ENCODE results near the gene TLX1. TPM values are rescaled to one million over a fixed set of nuclear protein-coding genes. Genes with fewer than 3 reads are reported as not detected.

The TLX1 gene
- total RNA-seq, 2 donors from 2014 or later: 0.52 TPM; not detected in 1

- Histone ChIP-seq H3K4me3 (no peak overlapping the region), H3K27me3 (peaks cover 0 to 7% of the 10 kb centered on the region in 2 donors), H3K27ac (no peak overlapping the region), H3K9me3 (no peaks in the 10 kb centered on the region), H3K4me1 (peaks cover 6% of the 10 kb centered on the region), H3K36me3 (replicated peaks in 1 of 2; ENCODE audit: insufficient read depth in 1 of 2, low read depth in 2 of 2) (no peaks in the 10 kb centered on the region)
- ATAC-seq (no peak), DNase-seq (no peak)
- TF ChIP-seq POLR2A (IDR thresholded peaks at IDR 0.05) (no peak), CTCF (IDR thresholded peaks at IDR 0.05) (no peak)
- intact Hi-C loops (cut with DNase I): no loop called here
- 48 to 63% methylated on average over 3 of the region's 3 CpGs for WGBS, 2 donors
These were observed 34.6 kb downstream of the TLX1 start for GRCh38 chr10:101165736-101166135.

GRCh38 chr10:101166430-101166829 lies 35.3 kb downstream of the TLX1 start:
- WGBS, 2 donors: 76 to 87% methylated on average over 2 of the region's 2 CpGs
- TF ChIP-seq CTCF (IDR thresholded peaks at IDR 0.05) (no peak), POLR2A (IDR thresholded peaks at IDR 0.05) (no peak)
- peaks cover 6% of the 10 kb centered on the region for H3K4me1 ChIP-seq
- no peak overlapping the region for H3K4me3 ChIP-seq
- no peak for ATAC-seq
- no peaks in the 10 kb centered on the region for H3K9me3 ChIP-seq
- DNase-seq: no peak
- intact Hi-C loops (cut with DNase I): no loop called here
- H3K27ac ChIP-seq: no peak overlapping the region
- H3K36me3 ChIP-seq (replicated peaks in 1 of 2; ENCODE audit: insufficient read depth in 1 of 2, low read depth in 2 of 2): no peaks in the 10 kb centered on the region
- H3K27me3 ChIP-seq: peaks cover 0 to 6% of the 10 kb centered on the region in 2 donors

- DNase-seq (no peak), ATAC-seq (no peak)
- Histone ChIP-seq H3K9me3 (no peaks in the 10 kb centered on the region), H3K4me3 (no peak overlapping the region), H3K27ac (no peak overlapping the region), H3K36me3 (replicated peaks in 1 of 2; ENCODE audit: insufficient read depth in 1 of 2, low read depth in 2 of 2) (no peaks in the 10 kb centered on the region), H3K4me1 (no peaks in the 10 kb centered on the region), H3K27me3 (peaks cover 0 to 6% of the 10 kb centered on the region in 2 donors)
- 44 to 51% methylated on average over 2 of the region's 2 CpGs for WGBS, 2 donors
- intact Hi-C loops (cut with DNase I): no loop called here
- TF ChIP-seq POLR2A (IDR thresholded peaks at IDR 0.05) (no peak), CTCF (IDR thresholded peaks at IDR 0.05) (no peak)
These were observed 41.6 kb downstream of the TLX1 start for GRCh38 chr10:101172741-101173140.

GRCh38 chr10:101174319-101174718 lies 43.2 kb downstream of the TLX1 start:
- H3K9me3 ChIP-seq: no peaks in the 10 kb centered on the region
- intact Hi-C loops (cut with DNase I): no loop called here

More at GRCh38 chr10:101174319-101174718, 43.2 kb downstream of the TLX1 start:
- no peak for ATAC-seq
- H3K27me3 ChIP-seq: peaks cover 0 to under 1% of the 10 kb centered on the region in 2 donors
- WGBS, 2 donors: 69 to 88% methylated on average over 2 of the region's 2 CpGs
- H3K4me1 ChIP-seq: no peaks in the 10 kb centered on the region
- H3K27ac ChIP-seq: no peak overlapping the region
- no peaks in the 10 kb centered on the region for H3K36me3 ChIP-seq (replicated peaks in 1 of 2; ENCODE audit: insufficient read depth in 1 of 2, low read depth in 2 of 2)
- no peak overlapping the region for H3K4me3 ChIP-seq
- DNase-seq: no peak
- TF ChIP-seq CTCF (IDR thresholded peaks at IDR 0.05) (no peak), POLR2A (IDR thresholded peaks at IDR 0.05) (no peak)

Measured in body of pancreas (tissue), 4 donors.